MCF 10A (cell line): ENCODE results near the gene RTN4IP1. TPM values are rescaled to one million over a fixed set of nuclear protein-coding genes. Genes with fewer than 3 reads are reported as not detected.

Source experiments
- BruUV-seq: library from RNA; stranded (reverse); fragments of 400-500 nt; replicated peaks from 2 replicates; lab custom pipeline; 2021; lab: Mats Ljungman, UMichigan
- CTCF ChIA-PET: fragments of 300-600 bp; sonication (Branson Sonifier 250); formaldehyde crosslinking; extraction: SDS; loops from one replicate; lab custom pipeline; 2021; ENCODE audit warnings: antibody characterized with exemption, inconsistent platforms; lab: Yijun Ruan, JAX
- POLR2A ChIA-PET: fragments of 300-600, 350-650 bp; sonication (Branson Sonifier 250); formaldehyde crosslinking; extraction: SDS; loops from one replicate; lab custom pipeline; 2020; ENCODE audit warnings: antibody characterized with exemption, inconsistent platforms; lab: Yijun Ruan, JAX
- DNase-seq: peaks from one replicate; pipeline ENCODE4 v3.0.0-alpha.2; 2018; ENCODE audit not compliant: unreplicated experiment
- H3K27ac Mint-ChIP-seq: one replicate; pipeline ENCODE4 v1.8.0; 2022; ENCODE audit warnings: mild to moderate bottlenecking, low read depth, mixed read lengths; ENCODE audit not compliant: unreplicated experiment
- H3K27me3 Mint-ChIP-seq: one replicate; pipeline ENCODE4 v1.8.0; 2022; ENCODE audit warnings: mixed read lengths; ENCODE audit not compliant: insufficient read depth, unreplicated experiment
- H3K36me3 Mint-ChIP-seq: one replicate; pipeline ENCODE4 v1.8.0; 2022; ENCODE audit warnings: mild to moderate bottlenecking, moderate library complexity, mixed read lengths; ENCODE audit not compliant: insufficient read depth, unreplicated experiment
- H3K4me1 Mint-ChIP-seq: one replicate; pipeline ENCODE4 v1.8.0; 2022; ENCODE audit warnings: mixed read lengths; ENCODE audit not compliant: insufficient read depth, unreplicated experiment
- H3K4me3 Mint-ChIP-seq: one replicate; pipeline ENCODE4 v1.8.0; 2022; ENCODE audit warnings: mild to moderate bottlenecking, moderate library complexity, mixed read lengths; ENCODE audit not compliant: unreplicated experiment
- H3K9me3 Mint-ChIP-seq: one replicate; pipeline ENCODE4 v1.8.0; 2022; ENCODE audit warnings: mixed read lengths; ENCODE audit not compliant: unreplicated experiment
- CTCF ChIP-seq: fragments of 200-600 bp; IDR thresholded peaks from one replicate; pipeline ENCODE4 v1.8.0; 2022; ENCODE audit warnings: antibody characterized with exemption, mild to moderate bottlenecking; ENCODE audit not compliant: unreplicated experiment
- intact Hi-C: fragments of 100-400 bp; cut with micrococcal nuclease; formaldehyde crosslinking; loops from 2 replicates; pipeline ENCODE4 v1.14.1; 2022
- total RNA-seq: library from RNA; stranded (reverse); gene quantifications from 2 replicates; pipeline ENCODE4 v1.2.3, GENCODE V29; 2022

Gene RTN4IP1
- total RNA-seq, 1 experiment from 2014 or later: 6.5 TPM

GRCh38 chr6:106623039-106623438 lies 6.3 kb downstream of the RTN4IP1 start:
- no peak overlapping the region for H3K27ac Mint-ChIP-seq
- no peak for TF ChIP-seq CTCF
- intact Hi-C loops: no loop called here
- H3K27me3 Mint-ChIP-seq: no peaks in the 10 kb centered on the region
- ChIA-PET POLR2A (interaction anchor here (0.9 kb wide), 1 partner anchor 357 kb away, joined by 3 read pairs; no protein-coding TSS in a partner anchor), CTCF (interaction anchor here (0.6 to 0.9 kb wide), 4 partner anchors 57 to 357 kb away, joined by 3 to 4 read pairs (median 3); no protein-coding TSS in a partner anchor)
- no peak for DNase-seq
- no peaks in the 10 kb centered on the region for H3K9me3 Mint-ChIP-seq
- peaks cover 4% of the 10 kb centered on the region for H3K4me1 Mint-ChIP-seq
- no peak overlapping the region for H3K4me3 Mint-ChIP-seq
- H3K36me3 Mint-ChIP-seq: peaks cover 17% of the 10 kb centered on the region
- no TSS peak for BruUV-seq

GRCh38 chr6:106622412-106622811 lies 6.9 kb downstream of the RTN4IP1 start:
- Mint-ChIP-seq H3K27ac (no peak overlapping the region), H3K36me3 (peaks cover 17% of the 10 kb centered on the region), H3K4me1 (peaks cover 4% of the 10 kb centered on the region), H3K9me3 (no peaks in the 10 kb centered on the region), H3K27me3 (no peaks in the 10 kb centered on the region), H3K4me3 (no peak overlapping the region)
- intact Hi-C loops: no loop called here
- no peak for DNase-seq
- CTCF ChIA-PET: interaction anchor here (0.9 kb wide), 1 partner anchor 357 kb away, joined by 3 read pairs; no protein-coding TSS in a partner anchor
- POLR2A ChIA-PET: interaction anchor here (1.5 kb wide), 1 partner anchor 8 kb away, joined by 7 read pairs; no protein-coding TSS in a partner anchor
- TF ChIP-seq CTCF: no peak
- no TSS peak for BruUV-seq

- no TSS peak for BruUV-seq
- no peak for DNase-seq
- Mint-ChIP-seq H3K9me3 (no peaks in the 10 kb centered on the region), H3K27ac (no peak overlapping the region), H3K4me3 (no peak overlapping the region), H3K27me3 (no peaks in the 10 kb centered on the region), H3K4me1 (peaks cover 3% of the 10 kb centered on the region), H3K36me3 (peaks cover 17% of the 10 kb centered on the region)
- intact Hi-C loops: no loop called here
- ChIA-PET POLR2A (interaction anchor here (1.4 to 1.5 kb wide), 2 partner anchors 9 to 58 kb away, joined by 4 to 7 read pairs; no protein-coding TSS in a partner anchor), CTCF (interaction anchor here (0.5 to 0.9 kb wide), 4 partner anchors 150 to 378 kb away, joined by 3 read pairs; no protein-coding TSS in a partner anchor)
- no peak for TF ChIP-seq CTCF
Observed at GRCh38 chr6:106620931-106621672, 8.2 kb downstream of the RTN4IP1 start.

- POLR2A ChIA-PET: no interaction called here
- Mint-ChIP-seq H3K36me3 (peaks cover 17% of the 10 kb centered on the region), H3K9me3 (no peaks in the 10 kb centered on the region), H3K27ac (no peak overlapping the region), H3K4me1 (no peaks in the 10 kb centered on the region), H3K27me3 (no peaks in the 10 kb centered on the region), H3K4me3 (no peak overlapping the region)
- no peak for DNase-seq
- TF ChIP-seq CTCF: no peak
- intact Hi-C loops: no loop called here
- CTCF ChIA-PET: interaction anchor here (0.7 to 2.5 kb wide), 5 partner anchors 10 to 360 kb away, joined by 3 to 10 read pairs (median 3); no protein-coding TSS in a partner anchor
- BruUV-seq: no TSS peak
Observed at GRCh38 chr6:106619223-106619622, 10.1 kb downstream of the RTN4IP1 start.
